Osteoblast (primary cell): Measurements from ENCODE around the gene MED26. TPM values are rescaled to one million over a fixed set of nuclear protein-coding genes. Genes with fewer than 3 reads are reported as not detected.
A peak's percentile ranks its signal among the peaks of the same experiment; 100 is the strongest.
"Not testable (repeated sequence)": the region's sequence is repeated elsewhere in the genome, so short reads cannot be mapped to it uniquely, and the experiment has no call there.

Source experiments
- DNase-seq: peaks from one replicate; pipeline ENCODE4 v3.0.0; 2011; ENCODE audit warnings: low spot score, mixed read lengths; ENCODE audit not compliant: insufficient read length; ENCODE audit errors: missing footprints
- H2AFZ ChIP-seq: 2 replicates; pipeline ENCODE4 v1.6.0; 2011; ENCODE audit warnings: mild to moderate bottlenecking, low read length
- H3K27ac ChIP-seq: 2 replicates; pipeline ENCODE4 v1.5.1; 2011; ENCODE audit warnings: mild to moderate bottlenecking, low read depth, low read length, moderate library complexity
- H3K27me3 ChIP-seq: 2 replicates; pipeline ENCODE4 v1.6.0; 2012; ENCODE audit warnings: mild to moderate bottlenecking, control low read depth, inconsistent platforms, low read length, moderate library complexity; ENCODE audit not compliant: insufficient read depth
- H3K36me3 ChIP-seq: 2 replicates; pipeline ENCODE4 v1.5.1; 2011; ENCODE audit warnings: mild to moderate bottlenecking, low read length, control low read depth, moderate library complexity; ENCODE audit not compliant: insufficient read depth
- H3K4me1 ChIP-seq: 2 replicates; pipeline ENCODE4 v1.5.1; 2011; ENCODE audit warnings: mild to moderate bottlenecking, low read length, control low read depth, moderate library complexity; ENCODE audit not compliant: insufficient read depth
- H3K4me2 ChIP-seq: 2 replicates; pipeline ENCODE4 v1.6.0; 2011; ENCODE audit warnings: mild to moderate bottlenecking, low read length; ENCODE audit not compliant: insufficient read depth
- H3K4me3 ChIP-seq: fragments of 200-600 bp; sonication (generic); 3 replicates; pipeline ENCODE4 v1.5.1; 2012; ENCODE audit warnings: mild to moderate bottlenecking, low read length, inconsistent platforms; ENCODE audit not compliant: insufficient read depth
- H3K79me2 ChIP-seq: 2 replicates; pipeline ENCODE4 v1.6.0; 2012; ENCODE audit warnings: mild to moderate bottlenecking, low read length, control low read depth, inconsistent platforms; ENCODE audit not compliant: insufficient read depth
- H3K9me3 ChIP-seq: 2 replicates; pipeline ENCODE4 v1.5.1; 2011; ENCODE audit warnings: low read depth, low read length, control low read depth
- H4K20me1 ChIP-seq: 2 replicates; pipeline ENCODE4 v1.6.0; 2012; ENCODE audit warnings: mild to moderate bottlenecking, low read length, control low read depth; ENCODE audit not compliant: insufficient read depth
- CTCF ChIP-seq: IDR thresholded peaks from 2 replicates; pipeline ENCODE4 v1.5.1; 2011; ENCODE audit warnings: mild to moderate bottlenecking, low read depth, low read length, moderate library complexity; ENCODE audit errors: extremely low read depth
- total RNA-seq: library from RNA; depleted of rRNA; stranded (reverse); fragments of >200 nt; gene quantifications from 2 replicates; pipeline ENCODE4 v1.2.3, GENCODE V29; 2012

Gene MED26
- total RNA-seq, 1 donor: 5.8 TPM

DNA sequence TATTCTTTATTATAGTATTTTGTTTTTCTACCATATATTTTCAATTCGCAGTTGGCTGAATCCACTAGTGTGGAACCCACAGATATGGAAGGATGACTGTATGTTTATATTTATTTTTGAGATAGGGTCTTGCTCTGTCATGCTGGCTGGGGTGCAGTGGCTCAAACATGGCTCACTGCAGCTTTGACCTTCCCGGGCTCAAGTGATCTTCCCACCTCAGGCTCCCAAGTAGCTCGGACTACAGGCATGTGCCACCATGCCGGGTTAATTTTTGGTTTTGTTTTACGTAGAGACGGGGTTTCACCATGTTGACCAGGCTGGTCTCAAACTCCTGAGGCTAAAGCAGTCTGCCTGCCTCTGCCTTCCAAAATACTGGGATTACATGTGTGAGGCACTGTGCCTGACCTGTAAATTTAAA is 65.4 kb downstream of the MED26 start:
- H3K36me3 ChIP-seq: peaks cover 75% of the 10 kb centered on the region

GRCh38 chr19:16561382-16561781 is 66.6 kb downstream of the MED26 start:
- peaks cover 72% of the 10 kb centered on the region for H3K36me3 ChIP-seq
- TF ChIP-seq CTCF: no peak
- H3K4me1 ChIP-seq: no peaks in the 10 kb centered on the region

More for the DNA sequence above, 65.4 kb downstream of the MED26 start:
- H3K9me3 ChIP-seq: no peaks in the 10 kb centered on the region
- no peak overlapping the region for H3K27ac ChIP-seq
- no peak for DNase-seq
- H3K79me2 ChIP-seq: peaks cover 19% of the 10 kb centered on the region
- no peaks in the 10 kb centered on the region for H3K4me1 ChIP-seq
- TF ChIP-seq CTCF: no peak
- no peak overlapping the region for H3K4me2 ChIP-seq
- no peak overlapping the region for H3K4me3 ChIP-seq
- peaks cover 2% of the 10 kb centered on the region for H4K20me1 ChIP-seq
- no peaks in the 10 kb centered on the region for H3K27me3 ChIP-seq
- H2AFZ ChIP-seq: no peak overlapping the region

GRCh38 chr19:16559780-16560276 is 68.2 kb downstream of the MED26 start:
- Histone ChIP-seq H3K79me2 (peaks cover 10% of the 10 kb centered on the region), H4K20me1 (no peaks in the 10 kb centered on the region), H3K27me3 (no peaks in the 10 kb centered on the region), H2AFZ (no peak overlapping the region), H3K9me3 (no peaks in the 10 kb centered on the region), H3K27ac (peak overlapping the region; percentile 18), H3K4me2 (no peak overlapping the region), H3K36me3 (peaks cover 71% of the 10 kb centered on the region), H3K4me3 (no peak overlapping the region), H3K4me1 (no peaks in the 10 kb centered on the region)
- DNase-seq: no peak
- no peak for TF ChIP-seq CTCF

More at GRCh38 chr19:16561382-16561781, 66.6 kb downstream of the MED26 start:
- H4K20me1 ChIP-seq: peaks cover 2% of the 10 kb centered on the region
- no peaks in the 10 kb centered on the region for H3K27me3 ChIP-seq
- peak; percentile 80 for DNase-seq
- no peak overlapping the region for H3K27ac ChIP-seq
- no peak overlapping the region for H3K4me2 ChIP-seq
- H3K9me3 ChIP-seq: no peaks in the 10 kb centered on the region
- no peak overlapping the region for H2AFZ ChIP-seq
- peaks cover 13% of the 10 kb centered on the region for H3K79me2 ChIP-seq
- no peak overlapping the region for H3K4me3 ChIP-seq

- H4K20me1 ChIP-seq: peaks cover 5% of the 10 kb centered on the region
- H3K36me3 ChIP-seq: peaks cover 62% of the 10 kb centered on the region
Observed at GRCh38 chr19:16554776-16555175, 73.2 kb downstream of the MED26 start.

DNA sequence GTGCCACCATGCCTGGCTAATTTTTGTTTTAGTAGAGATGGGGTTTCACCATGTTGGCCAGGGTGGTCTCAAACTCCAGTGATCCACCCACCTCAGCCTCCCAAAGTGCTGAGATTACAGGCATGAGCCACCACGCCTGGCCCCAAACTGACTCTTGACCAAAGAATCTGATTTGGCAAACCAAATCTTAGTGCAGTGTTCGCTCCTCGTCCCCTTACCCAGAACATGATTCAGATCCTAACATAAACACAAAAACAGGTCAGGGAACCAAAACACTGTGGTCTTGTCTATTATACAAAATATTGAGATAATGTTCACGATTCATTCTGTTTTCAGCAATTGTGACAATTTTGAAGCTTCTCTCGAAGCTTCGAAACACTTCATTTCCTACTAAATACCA is 76.1 kb downstream of the MED26 start:
- H3K4me2 ChIP-seq, H3K4me1 ChIP-seq, H3K27ac ChIP-seq, H2AFZ ChIP-seq, H3K27me3 ChIP-seq, H3K4me3 ChIP-seq, H4K20me1 ChIP-seq, H3K9me3 ChIP-seq, DNase-seq: not testable (repeated sequence)
- Histone ChIP-seq H3K36me3 (peaks cover 44% of the 10 kb centered on the region), H3K79me2 (peaks cover 11% of the 10 kb centered on the region)

More at GRCh38 chr19:16554776-16555175, 73.2 kb downstream of the MED26 start:
- Histone ChIP-seq H3K4me1 (no peaks in the 10 kb centered on the region), H3K27me3 (no peaks in the 10 kb centered on the region), H3K4me3 (no peak overlapping the region), H3K27ac (no peak overlapping the region), H2AFZ (no peak overlapping the region), H3K4me2 (no peak overlapping the region), H3K79me2 (peaks cover 10% of the 10 kb centered on the region), H3K9me3 (no peaks in the 10 kb centered on the region)
- DNase-seq: no peak
- no peak for TF ChIP-seq CTCF
